HG03066 (cell line): ENCODE measurements around the gene EDN2.

Experiments
- ATAC-seq: cut with Tn5 transposase; IDR thresholded peaks from one replicate; pipeline ENCODE4 v1.9.1; 2021; ENCODE audit warnings: low read depth; ENCODE audit not compliant: unreplicated experiment

The EDN2 gene

GRCh38 chr1:41500378-41500777, 15.9 kb upstream of the EDN2 start:
- no peak for ATAC-seq

GRCh38 chr1:41499591-41499990, 15.1 kb upstream of the EDN2 start:
- no peak for ATAC-seq

GRCh38 chr1:41498804-41499203, 14.3 kb upstream of the EDN2 start:
- ATAC-seq = no peak

GRCh38 chr1:41498391-41498790, 13.9 kb upstream of the EDN2 start:
- ATAC-seq = no peak

- ATAC-seq = no peak
These were observed 13.1 kb upstream of the EDN2 start for GRCh38 chr1:41497461-41498030.

GRCh38 chr1:41497056-41497440, 12.6 kb upstream of the EDN2 start:
- ATAC-seq = no peak

- ATAC-seq = no peak
These were observed 11.9 kb upstream of the EDN2 start for GRCh38 chr1:41496080-41497055.

GRCh38 chr1:41495210-41495948, 10.9 kb upstream of the EDN2 start:
- ATAC-seq = no peak

GRCh38 chr1:41494351-41495209, 10.1 kb upstream of the EDN2 start:
- ATAC-seq = no peak

GRCh38 chr1:41493626-41494350, 9.3 kb upstream of the EDN2 start:
- no peak for ATAC-seq

- ATAC-seq = no peak
These were observed 8.6 kb upstream of the EDN2 start for GRCh38 chr1:41493117-41493536.

- ATAC-seq = no peak
These were observed 7.9 kb upstream of the EDN2 start for GRCh38 chr1:41492341-41492848.

- no peak for ATAC-seq
These were observed 6.4 kb upstream of the EDN2 start for GRCh38 chr1:41490911-41491310.

- ATAC-seq = no peak
These were observed 5.1 kb upstream of the EDN2 start for GRCh38 chr1:41489561-41489960.

GRCh38 chr1:41488040-41488951, 3.8 kb upstream of the EDN2 start:
- no peak for ATAC-seq

- no peak for ATAC-seq
These were observed 2.9 kb upstream of the EDN2 start for GRCh38 chr1:41487126-41488039.

- ATAC-seq = no peak
These were observed 2.1 kb upstream of the EDN2 start for GRCh38 chr1:41486371-41487125.
